GM12878 (cell line): ENCODE measurements around the gene ERVFRD-1. TPM values are rescaled to one million over a fixed set of nuclear protein-coding genes. Genes with fewer than 3 reads are reported as not detected.

Experiments
- ATAC-seq: fragments of 200-7000 bp; cut with Tn5 transposase; 3 replicates; pipeline ENCODE4 v1.9.1; 2020; ENCODE audit warnings: mild to moderate bottlenecking, moderate library complexity
- BruUV-seq: library from RNA; stranded (reverse); fragments of 400-500 nt; replicated peaks from 2 replicates; lab custom pipeline; 2021; lab: Mats Ljungman, UMichigan
- CTCF ChIA-PET: fragments of 300-600 bp; sonication (Branson Sonifier 250); formaldehyde crosslinking; extraction: SDS; loops from one replicate; lab custom pipeline; 2021; ENCODE audit warnings: inconsistent platforms; lab: Yijun Ruan, JAX
- POLR2A ChIA-PET: fragments of 350-600 bp; formaldehyde crosslinking; extraction: SDS; loops from one replicate; lab custom pipeline; 2021; ENCODE audit warnings: inconsistent platforms; lab: Charles Lee
- RAD21 ChIA-PET: fragments of 300-600 bp; sonication (Branson Sonifier 250); formaldehyde crosslinking; loops from one replicate; lab custom pipeline; 2023; ENCODE audit warnings: antibody characterized with exemption; ENCODE audit not compliant: unreplicated experiment; lab: Charles Lee
- SMC1A ChIA-PET: fragments of 300-600 bp; sonication (Branson Sonifier 250); formaldehyde crosslinking; loops from one replicate; lab custom pipeline; 2023; ENCODE audit not compliant: unreplicated experiment, uncharacterized antibody; lab: Charles Lee
- DNase-seq: peaks from one replicate; pipeline ENCODE4 v3.0.0-alpha.2; 2011; ENCODE audit warnings: low read depth, low spot score
- FAIRE-seq: peaks from 3 replicates; lab custom pipeline; 2011; peaks lifted over from hg19 to GRCh38; lab: Jason Lieb, UNC
- H2AFZ ChIP-seq: 2 replicates; pipeline ENCODE4 v1.6.0; 2011; ENCODE audit warnings: low read depth, low read length, control low read depth; ENCODE audit not compliant: control insufficient read depth
- H3K27ac ChIP-seq: 2 replicates; pipeline ENCODE4 v1.5.1; 2011; ENCODE audit warnings: control low read depth; ENCODE audit not compliant: control insufficient read depth, insufficient read depth
- H3K27me3 ChIP-seq, 2 experiments: replicated peaks in 1 of 2; 2 replicates each; pipeline versions ENCODE4 v1.6.0 to v1.6.1; 2011; ENCODE audit warnings: low read length in 1 of 2; ENCODE audit not compliant: control insufficient read depth in 2 of 2, insufficient read depth in 2 of 2
- H3K36me3 ChIP-seq, 2 experiments: 2 replicates each; pipeline ENCODE4 v1.5.1; 2011; ENCODE audit warnings: low read length in 1 of 2; ENCODE audit not compliant: control insufficient read depth in 2 of 2, insufficient read depth in 2 of 2
- H3K4me1 ChIP-seq: 2 replicates; pipeline ENCODE4 v1.6.1; 2011; ENCODE audit warnings: mild to moderate bottlenecking, low read length, moderate library complexity, mixed read lengths; ENCODE audit not compliant: control insufficient read depth, insufficient read depth
- H3K4me2 ChIP-seq: 2 replicates; pipeline ENCODE4 v1.6.0; 2011; ENCODE audit warnings: control low read depth; ENCODE audit not compliant: control insufficient read depth, insufficient read depth
- H3K4me3 ChIP-seq: fragments of 200-600 bp; sonication (generic); 2 replicates; pipeline ENCODE4 v1.5.1; 2016
- H3K79me2 ChIP-seq: 2 replicates; pipeline ENCODE4 v1.6.0; 2011; ENCODE audit warnings: low read length; ENCODE audit not compliant: control insufficient read depth, insufficient read depth
- H3K9ac ChIP-seq: 2 replicates; pipeline ENCODE4 v1.8.0; 2011; ENCODE audit warnings: low read length, control low read depth, mixed read lengths; ENCODE audit not compliant: control insufficient read depth, insufficient read depth
- H3K9me3 ChIP-seq: replicated peaks from 3 replicates; pipeline ENCODE4 v1.5.1; 2011; ENCODE audit warnings: mild to moderate bottlenecking, low read length; ENCODE audit not compliant: control insufficient read depth, insufficient read depth
- H4K20me1 ChIP-seq: 2 replicates; pipeline ENCODE4 v1.6.0; 2011; ENCODE audit not compliant: control insufficient read depth, insufficient read depth
- BHLHE40 ChIP-seq, 2 experiments: fragments of 450-650 bp in 1 of 2; IDR thresholded peaks; 2 replicates each; pipeline ENCODE4 v1.6.1; 2011 to 2017; ENCODE audit warnings: low read depth in 2 of 2, borderline replicate concordance in 1 of 2, improper control_type of control experiment in 1 of 2, low read length in 1 of 2, mild to moderate bottlenecking in 1 of 2
- CREM ChIP-seq: IDR thresholded peaks from 2 replicates; pipeline ENCODE4 v1.6.1; 2014; ENCODE audit warnings: antibody characterized with exemption, low read depth
- HDGF ChIP-seq: fragments of 450-650 bp; IDR thresholded peaks from 2 replicates; pipeline ENCODE4 v1.6.1; 2016; ENCODE audit warnings: antibody characterized with exemption
- IKZF2 ChIP-seq, 2 experiments: fragments of 450-650 bp; IDR thresholded peaks; 2 replicates each; pipeline ENCODE4 v1.6.1; 2017; ENCODE audit warnings: mild to moderate bottlenecking in 2 of 2, moderate library complexity in 2 of 2
- NBN ChIP-seq: fragments of 450-650 bp; IDR thresholded peaks from 2 replicates; pipeline ENCODE4 v1.6.1; 2016
- SMAD5 ChIP-seq: IDR thresholded peaks from 2 replicates; pipeline ENCODE4 v1.6.1; 2016; ENCODE audit warnings: antibody characterized with exemption, low read depth
- SMC3 ChIP-seq: IDR thresholded peaks from 2 replicates; pipeline ENCODE4 v1.6.1; 2011; ENCODE audit warnings: low read length, improper control_type of control experiment, borderline replicate concordance
- YY1 ChIP-seq: IDR thresholded peaks from 2 replicates; pipeline ENCODE4 v1.6.1; 2011; ENCODE audit warnings: low read depth, mild to moderate bottlenecking, low read length
- ZNF24 ChIP-seq: fragments of 450-650 bp; IDR thresholded peaks from 2 replicates; pipeline ENCODE4 v1.6.1; 2017; ENCODE audit warnings: antibody characterized with exemption, mild to moderate bottlenecking
- WGBS: methylation state at CpG from one replicate; pipeline ENCODE4 v1.1.6; 2016; ENCODE audit warnings: low lambda C conversion rate; ENCODE audit not compliant: insufficient replicate concordance, insufficient coverage; ENCODE audit errors: missing lambda C conversion rate; 5-methylcytosine and 5-hydroxymethylcytosine counted together
- in situ Hi-C: fragments of 300-500 bp; cut with MboI; formaldehyde crosslinking; loops from 9 replicates; pipeline ENCODE4 v1.14.3; 2018; ENCODE audit warnings: mixed read lengths
- intact Hi-C: fragments of 100-400 bp; cut with micrococcal nuclease; formaldehyde crosslinking; loops from one replicate; pipeline ENCODE4 v1.14.2; 2022; ENCODE audit not compliant: unreplicated experiment
- polyA plus RNA-seq, 11 experiments: library from polyadenylated mRNA; depleted of rRNA in 4 of 11; unstranded in 6 of 11; stranded (reverse) in 5 of 11; fragments of >200 nt; fragmentation: Nextera tagmentation in 4 of 11; fragmentation: Illumina TruSeq in 1 of 11; extraction: Ambion mirVana in 4 of 11; extraction: Trizol in 1 of 11; gene quantifications; 1 replicate in 1 of 11; 2 replicates in 10 of 11; pipeline versions ENCODE4 v1.2.1 to v1.2.3, GENCODE V29; 2011 to 2016; ENCODE audit warnings: inconsistent platforms in 2 of 11, missing spikeins in 2 of 11, low read depth in 1 of 11
- total RNA-seq, 4 experiments: library from RNA; depleted of rRNA in 3 of 4; stranded (reverse); fragments of >200 nt in 3 of 4; fragmentation: Illumina TruSeq in 1 of 4; extraction: Trizol in 1 of 4; gene quantifications; 2 replicates each; pipeline versions ENCODE4 v1.2.1 to v1.2.3, GENCODE V29; 2013 to 2021
- TF ChIP-seq, protein P1 (sequence below): fragments of 450-650 bp; IDR thresholded peaks from 2 replicates; pipeline ENCODE4 v1.6.1; 2016; ENCODE audit warnings: mild to moderate bottlenecking
- TF ChIP-seq, protein P2 (sequence below): fragments of 450-650 bp; IDR thresholded peaks from 2 replicates; pipeline ENCODE4 v1.6.1; 2016; ENCODE audit warnings: mild to moderate bottlenecking, moderate library complexity, borderline replicate concordance
- TF ChIP-seq, protein P3 (sequence below): IDR thresholded peaks from 2 replicates; pipeline ENCODE4 v1.6.1; 2011; ENCODE audit warnings: mild to moderate bottlenecking, low read depth, low read length, moderate library complexity; ENCODE audit not compliant: insufficient replicate concordance
- TF ChIP-seq, protein P4 (sequence below): IDR thresholded peaks from 2 replicates; pipeline ENCODE4 v1.6.1; 2012; ENCODE audit warnings: mild to moderate bottlenecking, low read depth, low read length

ERVFRD-1 gene
- total and polyA plus RNA-seq, 10 of the 15 experiments (the other 5 are each of a cell fraction or from before 2014, with no cell fraction given) = 0.03 to 0.11 (median 0.07) TPM; not detected in 7

DNA sequence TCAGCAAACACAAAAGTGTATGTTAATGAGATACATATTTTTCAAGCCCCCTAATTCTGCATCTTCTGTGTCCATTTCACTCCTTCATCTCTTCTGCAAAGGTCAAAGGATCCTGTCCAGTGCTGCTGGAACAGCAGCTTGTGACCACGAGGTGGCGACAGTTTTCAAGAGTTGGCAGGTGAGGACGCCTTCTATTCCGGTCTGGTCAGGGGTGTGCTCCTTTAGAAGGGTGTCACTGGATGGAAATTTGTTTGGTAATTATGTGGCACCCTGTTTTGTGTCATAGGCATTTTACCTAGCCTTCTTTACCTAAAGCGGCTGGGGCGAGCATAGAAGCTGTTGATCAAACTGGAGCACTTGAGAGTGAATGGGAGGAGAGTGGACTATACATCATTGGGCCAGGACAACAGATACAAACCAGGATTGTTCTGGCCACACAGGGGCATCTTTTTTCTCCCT, 32.9 kb upstream of the ERVFRD-1 start:
- Histone ChIP-seq H3K4me1 (peaks cover 3% of the 10 kb centered on the region; the same call in 1 of the 2 replicates), H3K9me3 (no peaks in the 10 kb centered on the region), H3K4me2 (no peak overlapping the region), H3K4me3 (no peak overlapping the region), H3K9ac (no peak overlapping the region), H3K36me3 (no peaks in the 10 kb centered on the region), H2AFZ (peak overlapping the region; percentile 72), H3K27ac (no peak overlapping the region), H4K20me1 (no peaks in the 10 kb centered on the region), H3K79me2 (no peaks in the 10 kb centered on the region), H3K27me3 (no peaks in the 10 kb centered on the region)
- no TSS peak for BruUV-seq
- WGBS = 17% methylated on average over 6 of the region's 6 CpGs
- POLR2A ChIA-PET = interaction anchor here (1.9 kb wide), 1 partner anchor 351 kb away, joined by 7 read pairs; no protein-coding TSS in a partner anchor
- SMC1A ChIA-PET = interaction anchor here (0.7 to 14.1 kb wide), 21 partner anchors 12 to 438 kb away, joined by 3 to 208 read pairs (median 4); no protein-coding TSS in a partner anchor
- RAD21 ChIA-PET = interaction anchor here (0.7 to 4.0 kb wide), 21 partner anchors 11 to 437 kb away, joined by 3 to 98 read pairs (median 4); partner anchors contain the start of gene NEDD9
- intact Hi-C loops (loop anchor here (1.0 to 5.0 kb wide), 4 partner anchors 178 to 431 kb away; no protein-coding TSS in a partner anchor), in situ Hi-C loops (loop anchor here (5.0 to 10.0 kb wide), 2 partner anchors 353 to 430 kb away; no protein-coding TSS in a partner anchor)
- FAIRE-seq = peak; percentile 99
- DNase-seq = peak; percentile 49
- peak; percentile 99 for ATAC-seq
- CTCF ChIA-PET = interaction anchor here (0.5 to 5.3 kb wide), 23 partner anchors 10 to 1420 kb away, joined by 3 to 152 read pairs (median 4); partner anchors contain the start of gene GCNT2
- TF ChIP-seq BHLHE40 (IDR thresholded peaks at IDR 0.05; ENCODE audit: borderline replicate concordance in 1 of 2, low read depth in 2 of 2, low read length in 1 of 2) = 0 out of 4 replicates have a peak, but pooled peaks of 1 of the 2 experiments have one; percentile 4
- peak; percentile 40; the same call in 1 of the 2 replicates for TF ChIP-seq NBN
- 0 out of 2 replicates have a peak, but pooled peaks have one; percentile 36 for TF ChIP-seq ZNF24
- no peak for TF ChIP-seq HDGF
- no peak for TF ChIP-seq SMAD5
- TF ChIP-seq, protein P1, sequence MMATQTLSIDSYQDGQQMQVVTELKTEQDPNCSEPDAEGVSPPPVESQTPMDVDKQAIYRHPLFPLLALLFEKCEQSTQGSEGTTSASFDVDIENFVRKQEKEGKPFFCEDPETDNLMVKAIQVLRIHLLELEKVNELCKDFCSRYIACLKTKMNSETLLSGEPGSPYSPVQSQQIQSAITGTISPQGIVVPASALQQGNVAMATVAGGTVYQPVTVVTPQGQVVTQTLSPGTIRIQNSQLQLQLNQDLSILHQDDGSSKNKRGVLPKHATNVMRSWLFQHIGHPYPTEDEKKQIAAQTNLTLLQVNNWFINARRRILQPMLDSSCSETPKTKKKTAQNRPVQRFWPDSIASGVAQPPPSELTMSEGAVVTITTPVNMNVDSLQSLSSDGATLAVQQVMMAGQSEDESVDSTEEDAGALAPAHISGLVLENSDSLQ = no peak
- TF ChIP-seq SMC3 = peak; percentile 100
- peak; percentile 79 for TF ChIP-seq YY1
- TF ChIP-seq, protein P2, sequence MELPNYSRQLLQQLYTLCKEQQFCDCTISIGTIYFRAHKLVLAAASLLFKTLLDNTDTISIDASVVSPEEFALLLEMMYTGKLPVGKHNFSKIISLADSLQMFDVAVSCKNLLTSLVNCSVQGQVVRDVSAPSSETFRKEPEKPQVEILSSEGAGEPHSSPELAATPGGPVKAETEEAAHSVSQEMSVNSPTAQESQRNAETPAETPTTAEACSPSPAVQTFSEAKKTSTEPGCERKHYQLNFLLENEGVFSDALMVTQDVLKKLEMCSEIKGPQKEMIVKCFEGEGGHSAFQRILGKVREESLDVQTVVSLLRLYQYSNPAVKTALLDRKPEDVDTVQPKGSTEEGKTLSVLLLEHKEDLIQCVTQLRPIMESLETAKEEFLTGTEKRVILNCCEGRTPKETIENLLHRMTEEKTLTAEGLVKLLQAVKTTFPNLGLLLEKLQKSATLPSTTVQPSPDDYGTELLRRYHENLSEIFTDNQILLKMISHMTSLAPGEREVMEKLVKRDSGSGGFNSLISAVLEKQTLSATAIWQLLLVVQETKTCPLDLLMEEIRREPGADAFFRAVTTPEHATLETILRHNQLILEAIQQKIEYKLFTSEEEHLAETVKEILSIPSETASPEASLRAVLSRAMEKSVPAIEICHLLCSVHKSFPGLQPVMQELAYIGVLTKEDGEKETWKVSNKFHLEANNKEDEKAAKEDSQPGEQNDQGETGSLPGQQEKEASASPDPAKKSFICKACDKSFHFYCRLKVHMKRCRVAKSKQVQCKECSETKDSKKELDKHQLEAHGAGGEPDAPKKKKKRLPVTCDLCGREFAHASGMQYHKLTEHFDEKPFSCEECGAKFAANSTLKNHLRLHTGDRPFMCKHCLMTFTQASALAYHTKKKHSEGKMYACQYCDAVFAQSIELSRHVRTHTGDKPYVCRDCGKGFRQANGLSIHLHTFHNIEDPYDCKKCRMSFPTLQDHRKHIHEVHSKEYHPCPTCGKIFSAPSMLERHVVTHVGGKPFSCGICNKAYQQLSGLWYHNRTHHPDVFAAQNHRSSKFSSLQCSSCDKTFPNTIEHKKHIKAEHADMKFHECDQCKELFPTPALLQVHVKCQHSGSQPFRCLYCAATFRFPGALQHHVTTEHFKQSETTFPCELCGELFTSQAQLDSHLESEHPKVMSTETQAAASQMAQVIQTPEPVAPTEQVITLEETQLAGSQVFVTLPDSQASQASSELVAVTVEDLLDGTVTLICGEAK = no peak
- no peak for TF ChIP-seq CREM
- 0 out of 4 replicates have a peak, but pooled peaks of 1 of the 2 experiments have one; percentile 17 for TF ChIP-seq IKZF2 (IDR thresholded peaks at IDR 0.05)
- TF ChIP-seq, protein P3, sequence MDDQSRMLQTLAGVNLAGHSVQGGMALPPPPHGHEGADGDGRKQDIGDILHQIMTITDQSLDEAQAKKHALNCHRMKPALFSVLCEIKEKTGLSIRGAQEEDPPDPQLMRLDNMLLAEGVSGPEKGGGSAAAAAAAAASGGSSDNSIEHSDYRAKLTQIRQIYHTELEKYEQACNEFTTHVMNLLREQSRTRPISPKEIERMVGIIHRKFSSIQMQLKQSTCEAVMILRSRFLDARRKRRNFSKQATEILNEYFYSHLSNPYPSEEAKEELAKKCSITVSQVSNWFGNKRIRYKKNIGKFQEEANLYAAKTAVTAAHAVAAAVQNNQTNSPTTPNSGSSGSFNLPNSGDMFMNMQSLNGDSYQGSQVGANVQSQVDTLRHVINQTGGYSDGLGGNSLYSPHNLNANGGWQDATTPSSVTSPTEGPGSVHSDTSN = no peak
- TF ChIP-seq, protein P4, sequence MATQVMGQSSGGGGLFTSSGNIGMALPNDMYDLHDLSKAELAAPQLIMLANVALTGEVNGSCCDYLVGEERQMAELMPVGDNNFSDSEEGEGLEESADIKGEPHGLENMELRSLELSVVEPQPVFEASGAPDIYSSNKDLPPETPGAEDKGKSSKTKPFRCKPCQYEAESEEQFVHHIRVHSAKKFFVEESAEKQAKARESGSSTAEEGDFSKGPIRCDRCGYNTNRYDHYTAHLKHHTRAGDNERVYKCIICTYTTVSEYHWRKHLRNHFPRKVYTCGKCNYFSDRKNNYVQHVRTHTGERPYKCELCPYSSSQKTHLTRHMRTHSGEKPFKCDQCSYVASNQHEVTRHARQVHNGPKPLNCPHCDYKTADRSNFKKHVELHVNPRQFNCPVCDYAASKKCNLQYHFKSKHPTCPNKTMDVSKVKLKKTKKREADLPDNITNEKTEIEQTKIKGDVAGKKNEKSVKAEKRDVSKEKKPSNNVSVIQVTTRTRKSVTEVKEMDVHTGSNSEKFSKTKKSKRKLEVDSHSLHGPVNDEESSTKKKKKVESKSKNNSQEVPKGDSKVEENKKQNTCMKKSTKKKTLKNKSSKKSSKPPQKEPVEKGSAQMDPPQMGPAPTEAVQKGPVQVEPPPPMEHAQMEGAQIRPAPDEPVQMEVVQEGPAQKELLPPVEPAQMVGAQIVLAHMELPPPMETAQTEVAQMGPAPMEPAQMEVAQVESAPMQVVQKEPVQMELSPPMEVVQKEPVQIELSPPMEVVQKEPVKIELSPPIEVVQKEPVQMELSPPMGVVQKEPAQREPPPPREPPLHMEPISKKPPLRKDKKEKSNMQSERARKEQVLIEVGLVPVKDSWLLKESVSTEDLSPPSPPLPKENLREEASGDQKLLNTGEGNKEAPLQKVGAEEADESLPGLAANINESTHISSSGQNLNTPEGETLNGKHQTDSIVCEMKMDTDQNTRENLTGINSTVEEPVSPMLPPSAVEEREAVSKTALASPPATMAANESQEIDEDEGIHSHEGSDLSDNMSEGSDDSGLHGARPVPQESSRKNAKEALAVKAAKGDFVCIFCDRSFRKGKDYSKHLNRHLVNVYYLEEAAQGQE = no peak
